Epidermal melanocyte (primary cell): ENCODE measurements around the gene GABBR1.

Experiments used
- DNase-seq: peaks from one replicate; pipeline ENCODE4 v3.0.0; 2011; ENCODE audit warnings: low spot score; ENCODE audit not compliant: insufficient read length

GABBR1 gene

DNA sequence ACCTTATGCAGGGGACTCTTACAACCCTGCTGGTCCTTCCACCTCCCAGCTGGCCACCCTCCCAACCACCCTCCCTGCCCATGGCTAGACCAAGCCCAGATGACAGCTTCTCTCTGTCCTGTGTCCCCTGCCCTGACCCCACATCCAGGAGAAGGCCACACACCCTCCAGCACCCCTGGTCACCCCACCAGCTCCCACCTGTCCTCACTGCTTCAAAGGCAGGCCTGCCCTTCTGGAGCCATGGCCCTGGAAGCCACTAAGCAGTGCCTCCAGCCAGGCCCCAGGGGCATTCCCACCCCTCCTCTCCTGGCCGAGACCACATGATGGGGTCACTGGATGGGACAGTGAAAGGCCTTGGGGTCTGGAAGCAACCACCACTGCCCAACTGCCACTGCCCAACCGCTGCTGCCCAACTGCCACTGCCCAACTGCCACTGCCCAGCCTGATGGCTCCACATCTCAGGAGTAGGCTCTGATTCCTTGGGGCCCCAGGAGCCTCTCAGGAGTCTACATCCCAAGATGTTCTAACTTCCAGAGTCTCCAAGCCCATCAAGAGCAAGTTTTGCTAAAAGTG lies 103.9 kb downstream of the GABBR1 start:
- DNase-seq, result no peak

DNA sequence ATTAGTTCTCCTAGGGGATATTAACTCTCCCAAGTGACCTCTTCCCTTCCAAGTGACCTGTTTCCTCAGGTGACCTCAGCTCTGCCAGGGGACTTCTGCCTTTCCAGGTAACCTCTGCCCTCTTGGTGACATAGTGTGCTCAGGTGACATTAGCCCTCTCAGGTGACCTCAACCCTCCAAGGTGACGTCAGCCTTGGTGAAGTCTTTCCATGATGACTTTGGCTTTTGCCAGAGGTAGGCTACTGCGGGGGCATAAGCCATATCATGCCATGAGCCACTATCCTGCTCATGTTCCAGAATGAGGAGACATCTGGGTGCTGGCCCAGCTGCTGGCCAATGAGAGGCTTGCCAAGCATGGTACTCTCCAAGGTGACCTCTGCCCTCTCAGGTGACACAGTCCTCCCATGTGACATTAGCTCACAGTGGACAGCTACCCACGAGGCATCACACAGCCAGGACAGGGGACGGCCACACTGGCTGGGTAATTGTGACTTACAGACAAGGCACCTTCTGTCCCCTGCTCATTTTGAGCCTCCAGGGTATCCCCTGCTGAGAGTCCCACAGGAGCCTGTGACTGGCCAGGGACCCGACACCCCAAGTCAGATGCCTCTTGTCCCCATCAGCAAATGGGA lies 104.6 kb downstream of the GABBR1 start:
- no peak for DNase-seq

DNA sequence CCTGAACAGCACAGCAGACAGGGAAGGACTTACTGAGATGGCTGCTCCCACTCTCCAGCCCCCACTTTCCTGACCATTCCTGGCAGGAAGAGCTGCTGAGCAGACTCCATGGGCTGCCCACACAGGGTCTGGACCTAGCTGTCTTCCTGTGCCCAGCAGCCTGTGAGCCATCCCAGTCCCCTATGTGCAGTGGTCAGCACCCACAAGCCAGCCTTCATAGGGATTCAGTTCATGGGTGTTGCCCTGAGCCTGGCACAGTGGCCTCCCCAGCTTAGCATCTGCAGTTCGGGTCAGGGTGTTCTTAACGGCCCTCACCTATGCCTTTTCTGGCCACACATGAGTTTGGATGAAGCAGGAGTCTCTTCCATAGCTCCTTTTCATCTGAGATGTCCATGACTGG lies 105.4 kb downstream of the GABBR1 start:
- no peak for DNase-seq

DNA sequence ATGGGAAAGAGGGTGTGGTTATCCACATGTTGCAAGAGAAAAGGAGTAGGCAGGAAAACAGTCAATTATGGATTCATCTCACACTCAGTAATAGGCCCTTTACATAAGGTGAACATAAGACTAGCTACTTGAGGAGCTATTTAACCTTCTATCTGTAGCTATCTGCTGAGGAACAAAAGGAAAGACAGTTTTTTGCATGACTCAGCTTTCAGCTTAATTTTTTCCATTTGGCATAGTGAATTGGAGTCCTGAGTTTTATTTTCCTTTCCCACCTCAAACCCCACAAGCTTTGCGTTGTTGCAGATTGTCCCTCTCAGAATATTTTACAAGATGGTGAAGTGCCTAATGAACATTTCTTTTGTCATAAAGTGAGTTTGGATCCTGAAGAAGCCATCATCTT lies 105.9 kb downstream of the GABBR1 start:
- DNase-seq, result no peak

DNA sequence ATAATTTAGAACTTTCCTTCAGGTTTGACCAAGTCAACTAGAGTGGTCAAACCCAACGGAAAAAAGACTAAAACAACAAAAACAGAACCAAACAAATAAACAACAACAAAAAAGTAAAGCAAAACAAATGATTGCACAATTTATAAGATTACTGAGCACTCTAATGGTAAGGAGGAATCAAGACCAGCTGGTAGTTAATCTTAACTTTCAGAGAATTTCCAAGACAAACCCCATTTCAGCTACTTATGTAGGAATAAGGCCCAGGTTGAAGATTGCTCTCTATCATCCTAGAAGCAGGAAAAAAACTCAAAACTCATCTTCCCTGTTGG lies 107.7 kb downstream of the GABBR1 start:
- no peak for DNase-seq

DNA sequence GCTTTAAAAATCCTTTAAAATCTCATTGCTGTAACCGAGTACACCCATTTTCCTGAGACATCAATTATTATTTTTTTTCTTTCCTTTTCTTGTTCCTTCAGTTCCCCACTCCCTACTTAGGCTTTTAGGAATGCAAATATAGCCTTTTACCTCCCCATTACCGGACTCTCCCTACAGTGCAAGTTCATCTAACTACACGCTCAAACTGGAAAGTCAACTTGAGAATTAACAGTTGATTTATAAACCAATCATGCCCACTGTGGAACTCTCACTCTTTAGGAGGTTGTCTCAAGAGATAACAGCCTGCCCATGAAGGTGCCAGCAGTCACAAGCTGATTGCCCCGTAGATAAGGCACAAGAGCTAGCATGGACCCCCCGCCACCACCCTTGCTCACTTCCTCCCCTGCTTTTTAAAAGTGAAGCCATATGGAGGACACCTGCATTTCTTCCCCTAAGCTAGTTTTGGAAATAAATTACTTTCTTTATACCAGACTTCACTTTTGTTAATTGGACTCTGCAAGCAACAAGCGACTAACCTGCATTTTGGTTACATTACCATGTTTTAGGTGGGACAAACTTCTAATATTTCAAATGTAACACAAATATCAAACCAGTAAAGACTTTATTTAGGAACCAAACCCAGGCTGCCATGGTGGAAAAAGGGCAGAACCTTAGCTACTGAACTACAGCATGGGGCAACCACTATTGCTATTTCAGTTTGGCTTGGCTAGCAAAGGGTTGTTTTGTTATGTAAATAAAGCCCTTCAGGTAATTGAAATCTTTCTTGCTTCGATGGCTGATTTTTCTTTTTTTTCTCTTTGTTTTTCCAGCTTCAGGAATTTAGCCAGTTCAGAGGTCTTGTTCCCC lies 108.3 kb downstream of the GABBR1 start:
- DNase-seq, result no peak

DNA sequence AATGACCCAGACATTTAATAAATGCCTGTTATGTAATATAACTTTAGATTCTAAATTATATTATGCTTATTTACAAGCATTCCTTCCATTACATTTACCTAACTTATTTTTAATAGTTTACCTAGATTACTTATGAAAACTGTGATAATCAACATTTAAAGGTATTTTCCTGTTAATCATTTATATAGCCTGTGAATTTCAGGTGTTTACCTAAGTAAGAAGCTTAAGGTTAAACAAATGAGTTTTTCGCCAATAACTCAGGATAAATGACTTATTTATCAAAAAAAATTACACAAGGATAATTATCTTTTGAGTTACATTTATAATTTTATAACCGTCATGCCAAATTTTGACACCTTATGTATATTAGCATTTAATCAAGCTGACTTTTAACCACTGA lies 108.9 kb downstream of the GABBR1 start:
- no peak for DNase-seq

DNA sequence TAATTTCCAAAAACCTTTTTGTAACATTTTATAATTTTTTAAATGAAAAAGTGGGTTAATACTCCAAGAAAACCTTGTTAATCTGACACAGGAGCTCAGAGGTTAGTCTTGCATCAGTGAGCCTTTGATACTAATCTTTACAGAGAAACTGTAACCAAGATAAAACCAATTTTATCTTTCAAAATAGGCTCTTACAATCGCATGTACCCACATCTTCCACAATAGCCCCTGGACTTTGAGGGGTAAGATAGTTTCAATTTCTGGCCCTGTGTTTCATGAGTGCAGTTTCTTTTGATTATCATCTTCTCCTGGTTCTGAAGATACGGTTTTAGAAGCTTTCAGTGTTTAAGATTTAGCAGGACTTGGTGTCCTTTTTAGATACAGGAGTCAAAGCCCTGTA lies 110.8 kb downstream of the GABBR1 start:
- DNase-seq, result no peak

DNA sequence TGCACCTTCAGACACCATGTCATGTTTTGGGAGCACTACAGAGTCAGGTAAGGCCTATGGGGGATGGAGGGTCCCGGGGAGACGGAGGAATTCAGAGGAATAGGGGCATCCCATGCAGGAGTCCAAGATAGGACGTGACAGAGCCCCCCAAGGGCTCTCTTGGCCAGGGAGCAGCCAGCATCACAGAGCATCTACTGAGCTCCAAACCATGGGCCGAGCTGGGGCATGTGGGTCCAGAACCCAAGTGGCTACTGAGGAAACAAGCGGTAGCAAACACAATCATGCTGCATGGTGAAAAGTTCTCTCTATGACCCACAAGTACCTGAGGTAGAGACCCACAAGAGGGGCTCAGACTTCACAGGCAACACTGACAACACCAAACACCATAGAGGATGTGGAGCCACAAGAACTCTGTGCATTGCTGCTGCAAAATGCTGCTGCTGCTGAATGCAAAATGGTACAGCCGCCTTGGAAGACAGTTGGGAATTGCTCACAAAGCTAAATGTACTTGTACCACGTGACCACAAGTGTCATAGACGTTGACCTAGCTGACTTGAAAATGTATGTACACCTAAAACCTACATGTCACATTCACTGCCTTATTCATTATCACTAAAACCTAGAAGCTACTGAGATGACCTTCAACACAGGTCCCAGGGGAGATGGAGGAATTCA lies 111.8 kb downstream of the GABBR1 start:
- no peak for DNase-seq

DNA sequence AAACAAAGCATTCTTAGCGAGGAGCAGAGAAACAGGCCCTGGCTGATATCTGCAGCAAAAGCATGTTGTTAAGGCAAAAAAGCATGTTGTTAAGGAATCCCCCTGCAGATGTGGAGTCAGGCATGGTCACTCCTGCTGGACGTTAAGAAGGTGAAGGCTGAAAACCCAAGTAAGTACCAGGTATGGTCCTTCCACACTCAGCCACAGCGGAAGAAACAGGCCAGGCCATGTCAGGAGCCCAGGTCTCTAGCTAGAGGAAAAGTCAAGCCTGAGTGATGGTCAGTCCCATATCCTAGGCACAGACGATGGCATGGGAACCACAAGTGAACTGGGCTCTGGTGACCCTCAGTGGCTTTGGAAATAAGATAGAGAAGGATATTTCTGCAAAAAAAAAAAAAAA lies 112.8 kb downstream of the GABBR1 start:
- DNase-seq, result no peak

DNA sequence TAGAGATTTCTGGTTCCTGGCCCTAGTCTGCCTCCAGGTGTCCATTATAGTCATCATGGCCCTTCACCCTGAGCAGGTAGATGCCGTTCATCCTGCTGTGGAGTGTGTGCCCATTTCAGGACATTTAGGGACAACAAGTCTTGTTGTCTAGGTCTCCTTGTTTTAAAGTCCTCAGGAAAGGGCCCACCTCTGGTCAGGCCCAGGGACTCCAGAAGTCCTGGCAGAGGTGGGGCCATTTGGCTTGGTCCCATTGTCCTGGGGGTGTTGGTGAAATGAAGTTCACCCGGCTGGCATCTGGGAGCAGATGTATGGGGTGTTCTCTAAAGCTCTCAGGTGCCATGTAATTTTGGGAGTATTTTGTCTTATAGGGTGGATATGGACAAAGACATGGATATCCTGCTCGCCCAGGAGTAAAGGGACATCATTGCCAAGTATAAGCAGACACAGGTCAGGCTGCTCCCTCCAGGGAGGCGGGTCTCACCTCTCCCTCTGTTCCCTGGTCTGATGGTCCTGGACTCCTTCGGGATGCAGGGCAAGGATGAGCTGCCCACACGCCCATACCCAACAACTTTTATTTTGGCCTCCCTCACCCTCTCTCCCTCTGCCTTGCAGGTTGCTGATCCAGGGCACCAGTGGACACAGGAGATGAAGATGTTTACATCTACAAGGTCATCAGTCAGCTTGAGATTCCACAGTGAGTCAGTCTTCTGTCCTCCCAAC lies 113.5 kb downstream of the GABBR1 start:
- no peak for DNase-seq

DNA sequence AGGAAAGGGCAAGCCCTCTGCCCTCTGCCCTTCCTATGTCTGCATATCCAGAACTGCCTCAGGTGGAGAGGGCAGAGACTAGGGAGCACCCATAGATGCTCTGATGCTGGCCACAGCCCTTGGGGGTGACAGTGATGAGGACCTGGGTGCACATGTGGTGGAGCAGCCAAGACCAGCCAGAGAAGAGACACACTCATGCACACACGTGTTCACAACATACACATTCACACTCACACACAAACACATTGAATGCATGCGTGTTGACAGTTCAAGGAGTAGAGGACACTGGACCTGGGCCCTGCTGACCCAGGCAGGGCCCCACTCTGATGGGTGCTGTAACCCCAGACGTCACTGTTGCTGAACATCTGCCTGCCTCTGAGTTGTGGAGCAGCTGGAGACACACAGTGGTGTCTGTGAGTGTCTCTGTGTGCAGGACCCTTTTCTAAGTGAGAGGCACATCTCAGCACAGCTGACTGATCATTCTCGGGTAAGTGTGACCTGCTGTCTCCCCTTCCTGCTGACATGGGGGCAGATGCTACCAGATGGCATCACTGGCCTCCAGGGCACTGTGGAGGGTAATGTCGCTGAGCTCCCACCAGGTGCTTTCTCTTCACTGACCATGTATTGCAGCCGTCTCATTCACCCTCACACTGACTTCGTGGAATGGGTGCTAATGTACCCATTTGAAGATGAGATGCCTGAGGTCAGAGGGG lies 115.1 kb downstream of the GABBR1 start:
- DNase-seq, result no peak

DNA sequence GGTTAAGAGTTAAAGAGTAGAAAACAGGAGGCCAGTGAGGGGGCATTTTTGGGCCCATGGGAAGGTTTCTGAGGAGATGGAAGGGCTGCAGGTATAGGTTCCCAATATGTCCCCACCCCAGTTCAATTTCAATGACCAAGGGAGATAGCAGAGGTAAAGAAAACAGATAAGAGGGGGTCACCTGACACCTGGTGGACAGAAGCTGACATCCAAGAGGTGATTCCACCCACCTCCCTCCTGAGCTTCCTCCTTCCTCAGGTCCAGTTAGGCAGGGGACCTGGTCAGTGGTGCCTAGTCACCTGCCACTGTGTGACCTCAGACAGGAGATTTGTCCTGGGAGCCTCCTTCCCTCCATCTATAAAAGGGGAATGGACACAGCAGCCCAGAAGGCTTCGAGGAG lies 115.7 kb downstream of the GABBR1 start:
- no peak for DNase-seq

DNA sequence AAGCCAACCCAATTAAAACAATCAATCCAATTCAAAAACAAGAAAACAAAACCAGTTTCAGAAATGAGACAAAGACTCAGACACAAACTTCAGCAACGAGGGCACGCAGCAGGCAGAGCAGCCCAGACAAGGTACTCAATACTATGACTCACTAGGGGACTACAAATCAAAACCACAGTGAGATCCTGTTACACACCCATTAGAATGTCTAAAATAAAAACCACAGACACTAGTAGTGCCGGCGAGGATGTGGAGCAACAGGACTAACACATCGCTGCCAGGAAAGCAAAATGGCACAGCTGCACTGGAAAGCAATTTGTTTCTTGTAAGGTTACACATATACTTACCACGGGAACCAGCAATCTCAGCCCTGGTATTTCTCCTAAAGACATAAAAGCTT lies 116.9 kb downstream of the GABBR1 start:
- DNase-seq, result no peak

DNA sequence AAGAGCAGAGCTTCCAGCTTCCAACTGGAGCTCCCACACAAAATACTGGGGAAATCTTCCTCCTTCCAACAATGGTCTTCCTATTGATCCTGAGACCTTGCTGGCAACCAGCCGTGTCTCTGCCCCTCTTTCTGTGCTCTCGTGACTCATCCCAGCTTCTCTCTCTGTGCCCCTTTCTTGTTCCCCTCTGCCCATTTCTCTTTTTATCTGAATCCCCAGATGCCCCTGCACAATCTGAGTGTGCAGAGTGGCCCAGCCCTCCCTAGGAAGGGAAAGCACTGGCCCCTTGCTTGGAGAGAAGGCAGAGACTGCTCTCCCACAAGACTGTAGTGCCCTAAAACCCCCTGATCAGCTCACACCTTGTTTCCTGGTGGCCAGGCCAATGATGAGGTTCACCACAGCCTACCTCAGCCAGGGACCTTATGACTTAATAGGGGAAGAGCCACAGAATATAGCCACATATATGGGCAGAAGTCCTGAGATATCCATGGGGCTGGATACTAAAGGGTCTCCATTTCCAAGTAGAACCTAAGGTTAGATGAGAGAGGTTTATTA lies 122.2 kb downstream of the GABBR1 start:
- DNase-seq, result no peak

DNA sequence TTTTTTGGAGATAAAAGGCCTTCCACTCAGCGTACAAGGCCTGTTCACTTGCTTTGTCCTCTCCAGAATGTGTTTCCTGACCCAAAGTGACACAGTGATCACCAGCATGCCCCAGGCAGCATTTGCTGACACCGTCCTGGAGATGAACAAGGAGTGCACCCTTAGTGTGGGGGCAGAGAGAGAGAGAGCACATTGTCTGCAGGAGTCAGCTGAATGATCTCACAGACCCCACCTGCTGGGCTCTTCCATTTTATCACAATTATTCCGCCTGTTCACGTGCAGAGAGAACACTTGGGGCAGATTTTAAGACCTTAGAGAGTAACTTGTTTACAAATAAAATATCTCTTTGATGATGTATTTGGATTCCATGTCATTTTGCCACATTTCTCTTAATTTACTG lies 122.8 kb downstream of the GABBR1 start:
- DNase-seq, result no peak
